ENCODE measurements around the gene PRKCG.

The PRKCG gene

GRCh38 chr19:53866865-53867224, 15.2 kb upstream of the PRKCG start:
- Histone ChIP-seq H3K79me2 (ENCODE audit: insufficient read depth, low read length) (no peaks in the 10 kb centered on the region), H3K27me3 (ENCODE audit: insufficient read depth, low read length, poor library complexity) (no peaks in the 10 kb centered on the region), H3K27ac (ENCODE audit: low read length) (no peak overlapping the region), H4K20me1 (ENCODE audit: insufficient read depth, low read length) (no peaks in the 10 kb centered on the region; the same call in 1 of the 2 replicates), H3K4me1 (ENCODE audit: insufficient read depth, low read length) (no peaks in the 10 kb centered on the region), H3K9ac (ENCODE audit: low read depth, low read length) (no peak overlapping the region), H2AFZ (ENCODE audit: low read depth, low read length) (no peak overlapping the region), H3K4me2 (ENCODE audit: insufficient read depth, low read length) (no peak overlapping the region), H3K36me3 (ENCODE audit: insufficient read depth, low read length) (no peaks in the 10 kb centered on the region), H3K9me3 (ENCODE audit: insufficient read depth, low read length, severe bottlenecking) (no peaks in the 10 kb centered on the region), H3K4me3 (ENCODE audit: low read depth in 1 of 2, low read length in 2 of 2) (no peak overlapping the region)
- DNase-seq (no peak), ATAC-seq (ENCODE audit: insufficient read depth, low read depth) (no peak)
- TF ChIP-seq, protein P1, sequence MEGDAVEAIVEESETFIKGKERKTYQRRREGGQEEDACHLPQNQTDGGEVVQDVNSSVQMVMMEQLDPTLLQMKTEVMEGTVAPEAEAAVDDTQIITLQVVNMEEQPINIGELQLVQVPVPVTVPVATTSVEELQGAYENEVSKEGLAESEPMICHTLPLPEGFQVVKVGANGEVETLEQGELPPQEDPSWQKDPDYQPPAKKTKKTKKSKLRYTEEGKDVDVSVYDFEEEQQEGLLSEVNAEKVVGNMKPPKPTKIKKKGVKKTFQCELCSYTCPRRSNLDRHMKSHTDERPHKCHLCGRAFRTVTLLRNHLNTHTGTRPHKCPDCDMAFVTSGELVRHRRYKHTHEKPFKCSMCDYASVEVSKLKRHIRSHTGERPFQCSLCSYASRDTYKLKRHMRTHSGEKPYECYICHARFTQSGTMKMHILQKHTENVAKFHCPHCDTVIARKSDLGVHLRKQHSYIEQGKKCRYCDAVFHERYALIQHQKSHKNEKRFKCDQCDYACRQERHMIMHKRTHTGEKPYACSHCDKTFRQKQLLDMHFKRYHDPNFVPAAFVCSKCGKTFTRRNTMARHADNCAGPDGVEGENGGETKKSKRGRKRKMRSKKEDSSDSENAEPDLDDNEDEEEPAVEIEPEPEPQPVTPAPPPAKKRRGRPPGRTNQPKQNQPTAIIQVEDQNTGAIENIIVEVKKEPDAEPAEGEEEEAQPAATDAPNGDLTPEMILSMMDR (IDR thresholded peaks at IDR 0.05; ENCODE audit: borderline replicate concordance, extremely low read depth, low read length, poor library complexity, severe bottlenecking) = no peak
- TF ChIP-seq EZH2 (IDR thresholded peaks at IDR 0.05; ENCODE audit: borderline replicate concordance, low read depth, low read length, severe bottlenecking) = no peak

GRCh38 chr19:53867225-53868090, 14.5 kb upstream of the PRKCG start, which contains the start of gene MYADM:
Gene MYADM, plus strand, starts transcription at chr19:53867883. Its CDS starts 5,647 bp downstream, at chr19:53873530.
- no peak within 1 kb of the TSS for H3K9ac ChIP-seq (ENCODE audit: low read depth, low read length)

DNA sequence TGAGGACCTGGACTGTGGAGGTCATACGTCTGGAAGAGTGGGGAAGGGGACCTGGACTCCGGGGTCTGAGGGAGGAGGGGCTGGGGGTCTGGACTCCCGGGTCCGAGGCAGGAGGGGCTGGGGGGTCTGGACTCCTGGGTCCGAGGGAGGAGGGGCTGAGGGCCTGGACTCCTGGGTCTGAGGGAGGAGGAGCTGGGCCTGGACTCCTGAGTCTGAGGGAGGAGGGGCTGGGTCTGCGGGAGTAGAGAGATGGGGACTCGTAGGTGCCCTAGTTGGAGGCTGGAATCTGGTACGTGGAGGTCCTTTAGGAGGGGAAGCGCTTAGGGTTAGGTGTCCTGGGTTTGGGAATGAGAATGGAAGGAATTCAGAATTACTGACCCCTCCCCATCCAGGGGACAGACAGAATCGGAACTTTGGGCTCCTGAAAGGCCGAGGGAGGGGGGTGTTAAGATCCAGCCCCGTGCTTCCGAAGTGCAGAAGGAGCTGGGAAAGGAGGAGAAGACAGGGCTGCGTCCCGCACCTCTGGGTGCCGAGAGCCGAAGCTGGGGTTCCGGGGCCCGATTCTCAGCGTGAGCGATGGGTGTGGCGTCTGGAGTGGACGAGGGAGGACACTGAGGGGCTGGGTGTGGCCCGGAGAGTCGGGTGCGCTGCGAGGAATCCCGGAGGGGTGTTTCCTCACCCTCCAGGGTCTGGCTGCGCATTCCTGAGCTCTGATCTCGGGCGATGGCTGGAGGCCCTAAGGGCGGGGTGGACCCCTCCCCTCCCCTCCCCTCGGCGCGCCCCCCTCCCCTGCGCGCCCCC, 13.7 kb upstream of the PRKCG start:
- TF ChIP-seq, protein P1 (IDR thresholded peaks at IDR 0.05; ENCODE audit: borderline replicate concordance, extremely low read depth, low read length, poor library complexity, severe bottlenecking) = no peak
- no peak for TF ChIP-seq EZH2 (IDR thresholded peaks at IDR 0.05; ENCODE audit: borderline replicate concordance, low read depth, low read length, severe bottlenecking)
- Histone ChIP-seq H3K27me3 (ENCODE audit: insufficient read depth, low read length, poor library complexity) (no peaks in the 10 kb centered on the region), H3K9me3 (ENCODE audit: insufficient read depth, low read length, severe bottlenecking) (no peaks in the 10 kb centered on the region), H3K9ac (ENCODE audit: low read depth, low read length) (no peak overlapping the region), H2AFZ (ENCODE audit: low read depth, low read length) (no peak overlapping the region), H3K36me3 (ENCODE audit: insufficient read depth, low read length) (no peaks in the 10 kb centered on the region), H3K4me2 (ENCODE audit: insufficient read depth, low read length) (no peak overlapping the region), H3K27ac (ENCODE audit: low read length) (no peak overlapping the region), H4K20me1 (ENCODE audit: insufficient read depth, low read length) (no peaks in the 10 kb centered on the region; the same call in 1 of the 2 replicates), H3K79me2 (ENCODE audit: insufficient read depth, low read length) (no peaks in the 10 kb centered on the region), H3K4me3 (ENCODE audit: low read depth in 1 of 2, low read length in 2 of 2) (no peak overlapping the region), H3K4me1 (ENCODE audit: insufficient read depth, low read length) (no peaks in the 10 kb centered on the region)
- ATAC-seq (ENCODE audit: insufficient read depth, low read depth) = no peak
- no peak for DNase-seq

More at GRCh38 chr19:53867225-53868090, 14.5 kb upstream of the PRKCG start, which contains the start of gene MYADM:
- H3K4me2 ChIP-seq (ENCODE audit: insufficient read depth, low read length) = no peak within 1 kb of the TSS
- H3K27ac ChIP-seq (ENCODE audit: low read length) = no peak within 1 kb of the TSS
- H3K4me1 ChIP-seq (ENCODE audit: insufficient read depth, low read length) = no peaks in the 10 kb centered on the region
- no peak within 1 kb of the TSS for H2AFZ ChIP-seq (ENCODE audit: low read depth, low read length)
- no peaks in the 10 kb centered on the region for H3K27me3 ChIP-seq (ENCODE audit: insufficient read depth, low read length, poor library complexity)
- H3K4me3 ChIP-seq (ENCODE audit: low read depth in 1 of 2, low read length in 2 of 2) = no peak within 1 kb of the TSS
- no peaks in the 10 kb centered on the region for H3K79me2 ChIP-seq (ENCODE audit: insufficient read depth, low read length)
- H3K9me3 ChIP-seq (ENCODE audit: insufficient read depth, low read length, severe bottlenecking) = no peaks in the 10 kb centered on the region
- ATAC-seq (ENCODE audit: insufficient read depth, low read depth) (peak; percentile 82), DNase-seq (peak; percentile 63)
- no peaks in the 10 kb centered on the region; the same call in 1 of the 2 replicates for H4K20me1 ChIP-seq (ENCODE audit: insufficient read depth, low read length)
- no peaks in the 10 kb centered on the region for H3K36me3 ChIP-seq (ENCODE audit: insufficient read depth, low read length)
- TF ChIP-seq EZH2 (IDR thresholded peaks at IDR 0.05; ENCODE audit: borderline replicate concordance, low read depth, low read length, severe bottlenecking) = no peak
- TF ChIP-seq, protein P1 (IDR thresholded peaks at IDR 0.05; ENCODE audit: borderline replicate concordance, extremely low read depth, low read length, poor library complexity, severe bottlenecking) = no peak
